Measurements from ENCODE around the gene NACC1.

GRCh38 chr19:13102666-13103580, 15.1 kb upstream of the NACC1 start, which contains the start of gene LYL1:
- TF ChIP-seq CTCF (IDR thresholded peaks at IDR 0.05) (no peak), POLR2AphosphoS5 (IDR thresholded peaks at IDR 0.05) (peak in 2 of 3 donors; percentile 56 to 73), EP300 (IDR thresholded peaks at IDR 0.05) (no peak), POLR2A (IDR thresholded peaks at IDR 0.05) (no peak)
